ENCODE measurements around the gene KRT25. TPM values are rescaled to one million over a fixed set of nuclear protein-coding genes. Genes with fewer than 3 reads are reported as not detected.

KRT25 gene
- polyA plus RNA-seq, 1 donor from 2014 or later: 0.19 TPM

- no peaks in the 10 kb centered on the region for H4K20me1 ChIP-seq (ENCODE audit: insufficient read depth)
- H3K27me3 ChIP-seq (ENCODE audit: insufficient read depth, low read depth, low read length): no peaks in the 10 kb centered on the region
- H3K9ac ChIP-seq (ENCODE audit: low read length): no peak overlapping the region
- H3F3A ChIP-seq (ENCODE audit: insufficient read depth, low read length, poor library complexity, severe bottlenecking): no peaks in the 10 kb centered on the region
- H3K9me2 ChIP-seq (ENCODE audit: insufficient read depth, low read length): no peaks in the 10 kb centered on the region
- H3K9me3 ChIP-seq (ENCODE audit: low read length): no peaks in the 10 kb centered on the region
- no peak overlapping the region for H3K4me3 ChIP-seq (ENCODE audit: low read length)
- H3K4me2 ChIP-seq (ENCODE audit: low read length): no peak overlapping the region
- no peaks in the 10 kb centered on the region for H3K79me2 ChIP-seq (replicated peaks; ENCODE audit: insufficient read depth, low read length)
- no peak overlapping the region for H3K27ac ChIP-seq (ENCODE audit: low read length)
- no peaks in the 10 kb centered on the region for H3K36me3 ChIP-seq (ENCODE audit: insufficient read depth, low read length)
- no peak for TF ChIP-seq SMC3 (conservative IDR thresholded peaks at IDR 0.05; ENCODE audit: poor library complexity)
- TF ChIP-seq CTCF (IDR thresholded peaks at IDR 0.05; ENCODE audit: poor library complexity, severe bottlenecking): no peak
- no peak for TF ChIP-seq EZH2 (IDR thresholded peaks at IDR 0.05; ENCODE audit: borderline replicate concordance, insufficient read depth, low read length, poor library complexity, severe bottlenecking)
- H2AFZ ChIP-seq (ENCODE audit: low read depth, low read length): no peak overlapping the region
Measured at GRCh38 chr17:40777459-40777858, 22.3 kb upstream of the KRT25 start.

DNA sequence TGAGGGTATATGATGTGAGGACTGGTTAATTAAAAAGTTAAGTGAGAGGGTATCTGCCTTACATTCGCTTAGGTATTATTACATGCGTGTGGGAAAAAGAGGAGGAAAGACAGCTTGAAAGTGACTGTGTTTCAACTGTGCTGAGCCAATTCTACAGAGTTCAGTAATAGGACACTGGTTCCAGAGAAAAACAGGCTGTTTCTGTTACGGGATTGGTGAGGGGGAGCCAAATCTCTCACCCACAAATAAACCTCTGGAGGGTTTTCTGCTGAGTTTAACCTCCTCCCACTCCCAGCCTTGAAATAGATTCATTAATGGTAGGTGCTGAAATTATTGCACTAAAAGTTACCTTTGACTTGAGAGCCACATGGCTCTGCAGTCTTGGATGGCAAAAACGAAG is 20.8 kb upstream of the KRT25 start:
- TF ChIP-seq SMC3 (conservative IDR thresholded peaks at IDR 0.05; ENCODE audit: poor library complexity): no peak
- no peak for TF ChIP-seq CTCF (IDR thresholded peaks at IDR 0.05; ENCODE audit: poor library complexity, severe bottlenecking)
- TF ChIP-seq TAF1 (IDR thresholded peaks at IDR 0.05; ENCODE audit: low read depth): no peak
- TF ChIP-seq, protein P1, sequence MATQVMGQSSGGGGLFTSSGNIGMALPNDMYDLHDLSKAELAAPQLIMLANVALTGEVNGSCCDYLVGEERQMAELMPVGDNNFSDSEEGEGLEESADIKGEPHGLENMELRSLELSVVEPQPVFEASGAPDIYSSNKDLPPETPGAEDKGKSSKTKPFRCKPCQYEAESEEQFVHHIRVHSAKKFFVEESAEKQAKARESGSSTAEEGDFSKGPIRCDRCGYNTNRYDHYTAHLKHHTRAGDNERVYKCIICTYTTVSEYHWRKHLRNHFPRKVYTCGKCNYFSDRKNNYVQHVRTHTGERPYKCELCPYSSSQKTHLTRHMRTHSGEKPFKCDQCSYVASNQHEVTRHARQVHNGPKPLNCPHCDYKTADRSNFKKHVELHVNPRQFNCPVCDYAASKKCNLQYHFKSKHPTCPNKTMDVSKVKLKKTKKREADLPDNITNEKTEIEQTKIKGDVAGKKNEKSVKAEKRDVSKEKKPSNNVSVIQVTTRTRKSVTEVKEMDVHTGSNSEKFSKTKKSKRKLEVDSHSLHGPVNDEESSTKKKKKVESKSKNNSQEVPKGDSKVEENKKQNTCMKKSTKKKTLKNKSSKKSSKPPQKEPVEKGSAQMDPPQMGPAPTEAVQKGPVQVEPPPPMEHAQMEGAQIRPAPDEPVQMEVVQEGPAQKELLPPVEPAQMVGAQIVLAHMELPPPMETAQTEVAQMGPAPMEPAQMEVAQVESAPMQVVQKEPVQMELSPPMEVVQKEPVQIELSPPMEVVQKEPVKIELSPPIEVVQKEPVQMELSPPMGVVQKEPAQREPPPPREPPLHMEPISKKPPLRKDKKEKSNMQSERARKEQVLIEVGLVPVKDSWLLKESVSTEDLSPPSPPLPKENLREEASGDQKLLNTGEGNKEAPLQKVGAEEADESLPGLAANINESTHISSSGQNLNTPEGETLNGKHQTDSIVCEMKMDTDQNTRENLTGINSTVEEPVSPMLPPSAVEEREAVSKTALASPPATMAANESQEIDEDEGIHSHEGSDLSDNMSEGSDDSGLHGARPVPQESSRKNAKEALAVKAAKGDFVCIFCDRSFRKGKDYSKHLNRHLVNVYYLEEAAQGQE (IDR thresholded peaks at IDR 0.05; ENCODE audit: borderline replicate concordance): no peak
- TF ChIP-seq EP300 (conservative IDR thresholded peaks at IDR 0.05; ENCODE audit: poor library complexity, severe bottlenecking): no peak
- no peak for TF ChIP-seq RAD21 (conservative IDR thresholded peaks at IDR 0.05)
- TF ChIP-seq POLR2AphosphoS5 (IDR thresholded peaks at IDR 0.05): no peak
- TF ChIP-seq MXI1 (conservative IDR thresholded peaks at IDR 0.05; ENCODE audit: poor library complexity, severe bottlenecking): no peak
- no peak for TF ChIP-seq EZH2 (IDR thresholded peaks at IDR 0.05; ENCODE audit: borderline replicate concordance, insufficient read depth, low read length, poor library complexity, severe bottlenecking)
- Histone ChIP-seq H3F3A (ENCODE audit: insufficient read depth, low read length, poor library complexity, severe bottlenecking) (no peaks in the 10 kb centered on the region), H3K9me3 (ENCODE audit: low read length) (no peaks in the 10 kb centered on the region), H4K20me1 (ENCODE audit: insufficient read depth) (no peaks in the 10 kb centered on the region), H3K9me2 (ENCODE audit: insufficient read depth, low read length) (no peaks in the 10 kb centered on the region), H3K27ac (ENCODE audit: low read length) (no peak overlapping the region), H3K4me2 (ENCODE audit: low read length) (no peak overlapping the region), H2AFZ (ENCODE audit: low read depth, low read length) (no peak overlapping the region), H3K79me2 (replicated peaks; ENCODE audit: insufficient read depth, low read length) (no peaks in the 10 kb centered on the region), H3K36me3 (ENCODE audit: insufficient read depth, low read length) (no peaks in the 10 kb centered on the region), H3K9ac (ENCODE audit: low read length) (no peak overlapping the region), H3K27me3 (ENCODE audit: insufficient read depth, low read depth, low read length) (no peaks in the 10 kb centered on the region), H3K4me3 (ENCODE audit: low read length) (no peak overlapping the region)
